Fibroblast of skin of left quadriceps (primary cell): Measurements from ENCODE around the gene SCML2.
"Not testable (repeated sequence)": the region's sequence is repeated elsewhere in the genome, so short reads cannot be mapped to it uniquely, and the experiment has no call there.

Experiments used
- DNase-seq, 2 experiments: peaks; one replicate each; pipeline ENCODE4 v3.0.0-alpha.2; 2013; ENCODE audit warnings: low read depth in 2 of 2

The SCML2 gene

GRCh38 chrX:18354369-18355223, at the start of gene SCML2:
SCML2 (minus strand) TSS chrX:18354688; CDS start chrX:18334071, 20,617 bp downstream.
- DNase-seq = no peak

DNA sequence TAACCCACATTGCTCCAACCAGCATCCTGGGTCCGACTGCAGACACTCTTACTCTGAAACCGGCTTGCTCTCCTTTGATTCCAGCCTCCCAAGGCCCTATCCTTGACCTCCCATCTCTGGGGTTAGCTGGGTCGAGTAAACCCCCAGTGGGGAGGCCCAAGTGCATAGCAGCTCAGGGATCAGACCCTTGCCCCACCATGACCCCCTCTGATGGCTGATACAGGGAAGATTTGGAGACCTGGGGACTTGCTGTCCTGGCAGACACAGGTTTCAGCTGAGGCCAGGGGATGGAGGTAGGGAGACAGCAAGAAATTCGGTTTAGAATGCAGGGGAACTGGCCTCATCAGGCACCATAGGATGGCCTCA, 47.3 kb upstream of the SCML2 start:
- no peak for DNase-seq

GRCh38 chrX:18394477-18394876, 40.0 kb upstream of the SCML2 start:
- no peak for DNase-seq

DNA sequence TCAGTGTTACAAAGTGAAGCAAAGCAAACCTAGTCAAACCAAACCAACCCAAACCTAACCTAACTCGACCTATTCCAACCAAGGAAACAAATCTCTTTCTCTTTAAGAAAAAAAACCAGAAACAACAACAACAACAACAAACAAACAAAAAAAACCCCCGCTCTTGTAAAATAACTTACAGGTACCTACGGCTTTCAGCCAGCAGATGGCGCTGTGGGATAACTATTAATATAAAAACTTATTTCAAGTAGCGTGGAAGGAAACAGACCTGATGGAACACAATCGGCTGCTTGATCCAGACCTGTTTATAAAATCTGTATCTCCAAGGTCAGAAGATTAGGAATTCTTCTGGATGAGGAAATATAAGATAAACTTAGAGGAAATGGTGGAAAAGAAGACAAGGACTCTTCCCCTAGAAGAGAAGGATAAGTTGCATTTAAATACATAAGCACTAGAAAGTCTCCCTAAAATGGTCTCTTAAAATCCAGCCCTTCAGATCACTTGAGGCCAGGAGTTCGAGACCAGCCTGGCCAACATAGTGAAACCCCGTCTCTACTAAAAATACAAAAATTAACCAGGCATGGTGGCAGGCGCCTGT, 36.6 kb upstream of the SCML2 start:
- DNase-seq = peak in 1 of 2 experiments; percentile 17

DNA sequence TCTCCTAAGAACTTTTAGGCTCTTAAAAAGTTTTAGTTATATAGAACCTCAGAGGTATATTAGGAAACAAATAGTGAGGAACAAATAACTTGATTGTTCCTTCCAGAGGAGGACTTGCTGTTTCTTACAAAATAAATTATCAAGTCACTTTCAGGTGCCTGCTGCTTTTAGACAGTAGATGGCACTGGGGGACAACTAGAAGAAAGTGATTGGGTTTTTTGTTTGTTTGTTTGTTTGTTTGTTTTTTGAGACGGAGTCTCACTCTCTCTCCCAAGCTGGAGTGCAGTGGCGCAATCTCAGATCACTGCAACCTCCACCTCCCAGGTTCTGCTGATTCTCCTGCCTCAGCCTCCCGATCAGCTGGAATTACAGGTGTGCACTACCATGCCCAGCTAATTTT, 35.5 kb upstream of the SCML2 start:
- no peak for DNase-seq

DNA sequence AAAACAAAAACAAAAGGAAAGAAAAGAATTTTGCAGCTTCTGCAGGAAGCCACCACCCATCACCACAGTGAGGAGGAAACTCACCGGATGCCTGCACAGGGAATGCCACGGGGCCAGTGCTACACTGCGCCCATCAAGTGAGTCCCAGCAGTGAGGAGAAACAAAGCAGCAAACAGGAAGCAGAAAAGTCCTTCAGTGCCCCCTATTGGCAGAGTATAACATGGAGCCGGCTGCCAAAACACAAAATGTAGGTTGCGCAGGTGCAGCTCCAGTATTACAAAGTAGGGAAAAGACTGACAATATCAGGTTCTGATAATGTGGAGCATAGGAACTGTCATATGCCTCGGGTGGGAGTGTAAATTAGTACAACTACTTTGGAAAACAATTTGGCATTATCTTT, 23.3 kb upstream of the SCML2 start:
- no peak for DNase-seq

DNA sequence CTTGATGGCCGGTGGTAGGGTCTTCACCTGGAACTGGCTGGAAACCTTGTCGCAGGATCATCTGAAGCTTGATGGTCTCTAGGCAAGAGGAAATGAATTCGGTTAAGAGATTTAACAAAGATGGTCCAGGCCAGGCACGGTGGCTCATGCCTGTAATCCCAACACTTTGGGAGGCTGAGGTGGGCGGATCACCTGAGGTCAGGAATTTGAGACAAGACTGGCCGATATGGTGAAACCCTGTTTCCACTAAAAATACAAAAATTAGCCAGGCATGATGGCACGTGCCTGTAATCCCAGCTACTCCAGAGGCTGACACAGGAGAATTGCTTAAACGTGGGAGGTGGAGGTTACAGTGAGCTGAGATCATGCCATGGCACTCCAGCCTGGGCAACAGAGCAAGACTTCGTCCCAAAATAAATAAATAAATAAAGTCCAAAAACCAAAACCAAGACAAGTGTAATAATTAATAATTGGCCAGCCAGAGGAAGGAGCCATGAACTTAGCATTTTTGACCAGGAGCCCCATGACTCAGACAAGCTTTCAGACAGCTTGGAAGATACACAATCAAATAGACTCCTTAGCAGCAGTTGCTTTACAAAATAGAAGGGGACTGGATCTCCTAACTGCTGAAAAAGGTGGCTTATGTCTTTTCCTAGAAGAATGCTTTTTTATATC, 20.8 kb upstream of the SCML2 start:
- DNase-seq = not testable (repeated sequence)

DNA sequence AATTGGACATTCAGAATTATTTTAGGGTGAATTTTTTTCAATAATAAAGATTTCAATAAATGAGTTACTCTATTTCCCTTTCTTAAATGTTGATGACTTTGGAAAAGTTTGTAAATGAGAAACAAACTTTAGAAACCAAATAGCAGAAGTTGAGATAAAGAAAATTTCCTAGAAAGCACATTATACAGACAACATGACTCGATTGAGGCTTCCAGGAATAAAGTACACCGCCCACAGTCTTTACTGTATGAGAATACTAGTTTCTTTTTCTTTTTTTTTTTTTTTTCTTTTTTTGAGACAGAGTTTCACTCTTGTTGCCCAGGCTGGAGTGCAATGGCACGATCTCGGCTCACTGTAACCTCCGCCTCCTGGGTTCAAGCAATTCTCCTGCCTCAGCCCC, 14.6 kb upstream of the SCML2 start:
- DNase-seq = not testable (repeated sequence)

DNA sequence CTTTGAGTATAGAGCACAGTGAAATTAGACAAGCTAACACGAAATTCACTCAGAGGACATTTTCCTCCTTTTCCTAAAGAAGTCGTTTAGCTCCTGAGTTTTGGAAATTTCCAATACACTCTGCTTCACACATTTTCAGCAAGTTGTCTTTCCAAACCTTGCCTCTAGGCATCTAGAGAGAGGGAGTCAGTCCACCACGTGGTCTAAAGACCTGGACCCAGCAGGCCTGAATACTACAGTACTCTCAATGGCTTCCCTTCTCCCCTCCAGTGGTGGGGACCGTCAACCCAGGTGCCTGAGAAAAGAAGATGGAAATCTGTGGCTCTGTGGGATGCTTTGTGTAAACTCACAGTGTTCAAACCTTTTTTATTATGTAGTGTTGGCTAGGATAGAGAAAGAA, 13.9 kb upstream of the SCML2 start:
- no peak for DNase-seq

- DNase-seq = no peak
Observed at GRCh38 chrX:18360867-18361266, 6.4 kb upstream of the SCML2 start.

DNA sequence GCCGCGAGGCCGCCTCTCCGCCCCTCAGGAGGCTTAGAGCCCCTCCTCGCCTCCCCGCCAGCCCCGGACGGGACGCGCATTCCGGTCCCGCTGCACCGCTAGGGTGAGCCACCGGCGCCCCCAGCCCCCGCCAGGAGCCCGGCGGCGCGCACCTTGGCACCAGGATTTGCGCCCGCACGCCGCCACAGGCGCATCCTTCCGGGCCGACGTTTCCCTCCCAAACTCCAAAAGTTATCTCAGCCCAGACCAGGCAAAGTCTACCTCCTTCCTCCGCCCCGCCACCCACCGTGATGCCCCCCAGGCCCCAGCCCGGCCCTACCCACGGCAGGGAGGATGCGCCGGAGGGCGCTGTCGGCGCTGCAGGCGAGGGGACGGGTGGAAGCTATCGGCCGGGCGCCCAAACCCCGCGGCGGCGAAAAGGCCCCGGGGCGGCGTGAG, 538 bp downstream of the SCML2 start:
- DNase-seq = no peak

GRCh38 chrX:18351784-18352183, 2.7 kb downstream of the SCML2 start:
- no peak for DNase-seq

- peak in 1 of 2 experiments; percentile 8 for DNase-seq
Observed at GRCh38 chrX:18348047-18348446, 6.4 kb downstream of the SCML2 start.

DNA sequence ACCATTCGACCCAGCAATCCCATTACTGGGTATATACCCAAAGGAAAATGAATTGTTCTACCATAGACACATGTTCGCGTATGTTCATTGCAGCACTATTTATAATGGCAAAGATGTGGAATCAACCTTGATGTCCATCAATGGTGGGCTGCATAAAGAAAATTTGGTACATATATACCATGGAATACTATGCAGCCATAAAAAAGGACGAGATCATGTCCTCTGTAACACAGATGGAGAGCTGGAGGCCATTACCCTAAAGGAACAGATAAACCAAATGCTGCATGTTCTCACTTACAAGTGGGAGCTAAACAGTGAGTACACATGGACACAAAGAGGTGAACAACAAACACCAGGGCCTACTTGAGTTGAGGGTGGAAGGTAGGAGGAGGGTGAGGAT, 45.1 kb downstream of the SCML2 start:
- no peak for DNase-seq

DNA sequence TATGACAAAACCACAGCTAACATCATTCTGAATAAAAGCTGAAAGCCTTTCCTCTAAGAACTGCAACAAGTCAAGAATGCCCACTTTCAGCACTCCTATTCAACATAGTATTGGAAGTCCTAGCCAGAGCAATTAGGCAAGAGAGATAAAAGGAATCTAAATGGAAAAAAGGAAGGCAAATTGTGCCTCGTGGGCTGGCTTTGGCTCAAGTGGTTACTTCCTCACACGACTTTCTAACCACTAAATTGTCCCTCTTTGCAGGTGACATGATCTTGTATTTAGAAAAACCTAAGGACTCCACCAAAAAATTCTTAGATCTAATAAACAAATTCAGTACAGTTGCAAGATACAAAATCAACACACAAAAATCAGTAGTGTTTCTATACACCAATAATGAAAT, 57.2 kb downstream of the SCML2 start:
- no peak for DNase-seq

- DNase-seq = no peak
Observed at GRCh38 chrX:18294893-18295292, 59.6 kb downstream of the SCML2 start.

DNA sequence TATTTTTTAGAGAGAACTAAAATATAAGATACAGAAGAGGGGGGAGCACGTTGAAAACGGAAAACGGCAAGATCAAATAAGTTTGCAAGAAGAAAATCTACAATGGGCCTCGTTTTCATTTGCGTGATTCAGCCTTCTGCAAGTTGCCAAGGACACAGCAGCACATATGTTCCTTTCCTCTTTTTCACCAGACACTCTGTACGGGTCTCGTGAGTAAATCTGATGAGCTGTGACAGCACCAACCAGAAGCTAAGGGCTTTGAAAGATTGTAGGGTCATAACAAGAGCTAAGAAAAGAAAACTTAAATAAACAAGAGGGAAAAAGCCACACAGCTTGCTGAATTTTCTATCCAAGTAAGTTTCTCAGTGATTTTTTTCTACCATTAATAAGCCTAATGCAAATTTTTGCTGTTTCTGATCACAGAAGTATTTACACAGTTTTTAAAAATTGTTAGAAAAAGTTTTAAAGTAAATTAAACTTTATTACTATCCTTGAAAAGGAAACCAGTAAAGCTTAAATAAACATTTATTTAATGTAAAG, 63.4 kb downstream of the SCML2 start:
- peak in 1 of 2 experiments; percentile 3 for DNase-seq

GRCh38 chrX:18290200-18290599, 64.3 kb downstream of the SCML2 start:
- peak in 1 of 2 experiments; percentile 9 for DNase-seq

DNA sequence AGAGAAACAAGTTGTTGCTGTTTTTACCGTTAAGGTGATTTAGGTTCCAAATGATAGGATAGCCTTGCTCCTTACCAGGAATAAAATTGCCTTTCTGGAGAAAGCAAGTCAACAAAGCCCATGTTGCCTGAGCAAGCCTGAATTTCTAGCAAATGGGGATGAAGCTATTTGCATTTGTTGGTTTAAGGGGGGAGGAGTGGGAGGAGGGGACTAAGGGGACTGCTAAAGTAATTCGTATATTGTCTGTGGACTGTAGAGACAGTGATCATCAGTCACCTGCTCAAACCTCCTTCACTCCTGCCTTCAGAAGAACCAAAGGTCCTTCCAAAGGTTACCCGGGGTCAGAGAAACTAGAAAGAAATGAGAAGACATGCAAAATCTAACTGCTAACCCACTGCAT, 65.8 kb downstream of the SCML2 start:
- no peak for DNase-seq

GRCh38 chrX:18286322-18286831, 68.1 kb downstream of the SCML2 start:
- DNase-seq = no peak

- DNase-seq = no peak
Observed at GRCh38 chrX:18278449-18278848, 76.0 kb downstream of the SCML2 start.

- no peak for DNase-seq
Observed at GRCh38 chrX:18272222-18272621, 82.3 kb downstream of the SCML2 start.
